ENCODE measurements around the gene OR8G1. TPM values are rescaled to one million over a fixed set of nuclear protein-coding genes. Genes with fewer than 3 reads are reported as not detected.

Gene OR8G1
- not detected in 2 replicates for total RNA-seq (2021; fragmentation: NEBNext Ultra II Directional; extraction: Animal tissue kit (Norgen Biotek cat#: 25700))
- polyA plus RNA-seq (2011; rRNA removed) = not detected in 2 replicates
- polyA plus RNA-seq (2011; cell fraction: cytosol; rRNA removed) = not detected
- not detected for polyA plus RNA-seq (2011; cell fraction: nucleus; rRNA removed)
- not detected in 4 replicates for polyA plus RNA-seq (2012, experiment 1 of 2)
- not detected for polyA plus RNA-seq (2012, experiment 2 of 2)
- not detected for polyA plus RNA-seq (2013, experiment 1 of 2)
- not detected for polyA plus RNA-seq (2013, experiment 2 of 2)
- polyA minus RNA-seq (2011; rRNA and poly(A)+ RNA removed) = not detected in 2 replicates
- not detected for polyA minus RNA-seq (2011; cell fraction: cytosol; rRNA and poly(A)+ RNA removed)
- polyA minus RNA-seq (2011; cell fraction: nucleus; rRNA and poly(A)+ RNA removed) = not detected
- long read RNA-seq, experiment 1 = 0 reads
- long read RNA-seq, experiment 2 = 0 reads

- no peak within 1 kb of the TSS for H3K18ac ChIP-seq (ENCODE audit: extremely low read depth, low read length)
- H3K4me3 ChIP-seq (ENCODE audit: extremely low read depth in 1 of 4, insufficient read depth in 2 of 4, low read depth in 3 of 4, low read length in 4 of 4) = no peak within 1 kb of the TSS
- no peak within 1 kb of the TSS for H2BK20ac ChIP-seq (ENCODE audit: low read length)
- 0 out of 2 replicates have a peak within 1 kb of the TSS, but pooled peaks have one; percentile 55 for H2AFZ ChIP-seq (ENCODE audit: low read length)
- no peaks in the 10 kb centered on the region for H3K4me1 ChIP-seq (replicated peaks in 1 of 4; ENCODE audit: control insufficient read depth in 3 of 4, insufficient read depth in 4 of 4, low read length in 3 of 4)
- H2BK15ac ChIP-seq (ENCODE audit: low read length) = no peak within 1 kb of the TSS
- FAIRE-seq (no peak), DNase-seq (ENCODE audit: low read depth in 1 of 2, low spot score in 2 of 2) (no peak)
- H2AK5ac ChIP-seq (ENCODE audit: low read depth, low read length) = no peak within 1 kb of the TSS
- H4K20me1 ChIP-seq (replicated peaks in 1 of 2; ENCODE audit: control insufficient read depth in 1 of 2, insufficient read depth in 2 of 2, low read length in 2 of 2) = no peaks in the 10 kb centered on the region
- H3K23me2 ChIP-seq (ENCODE audit: low read depth, low read length) = no peaks in the 10 kb centered on the region
- 90% methylated on average over 3 of the region's 3 CpGs; no CpG with 5 or more reads in 1 of the 2 experiments for WGBS, 2 experiments (ENCODE audit: extremely low coverage in 1 of 2, insufficient coverage in 1 of 2, insufficient read length in 1 of 2, insufficient replicate concordance in 2 of 2, low coverage in 1 of 2, low lambda C conversion rate in 2 of 2, missing lambda C conversion rate in 1 of 2)
- no peak within 1 kb of the TSS for H3K56ac ChIP-seq (replicated peaks; ENCODE audit: insufficient read length, low read depth, low read length)
- no peaks in the 10 kb centered on the region for H3K27me3 ChIP-seq (replicated peaks in 1 of 4; ENCODE audit: control insufficient read depth in 3 of 4, extremely low read depth in 1 of 4, insufficient read depth in 3 of 4, low read length in 3 of 4)
- H4K5ac ChIP-seq (ENCODE audit: insufficient read length, low read depth, low read length) = no peak within 1 kb of the TSS
- no peak within 1 kb of the TSS for H3K4me2 ChIP-seq (ENCODE audit: insufficient read depth in 1 of 2, low read depth in 2 of 2, low read length in 2 of 2)
- H3K27ac ChIP-seq (ENCODE audit: low read depth, low read length) = no peak within 1 kb of the TSS
- H4K8ac ChIP-seq (ENCODE audit: extremely low read depth, insufficient read depth, low read length) = no peak within 1 kb of the TSS
- H3K79me2 ChIP-seq (ENCODE audit: control insufficient read depth in 1 of 2, insufficient read depth in 2 of 2, low read length in 2 of 2) = no peaks in the 10 kb centered on the region
- no peak within 1 kb of the TSS for H2BK120ac ChIP-seq (replicated peaks; ENCODE audit: low read depth, low read length)
- H4K91ac ChIP-seq (replicated peaks; ENCODE audit: insufficient read length, low read length) = no peak within 1 kb of the TSS
- H3K9ac ChIP-seq (replicated peaks in 1 of 4; ENCODE audit: extremely low read depth in 1 of 4, low read depth in 3 of 4, low read length in 3 of 4) = peak within 1 kb of the TSS in 1 of 4 experiments; percentile 34; a peak in 1 of 7 replicates
- H3K23ac ChIP-seq (ENCODE audit: insufficient read length) = no peak within 1 kb of the TSS
- no peaks in the 10 kb centered on the region for H3K9me3 ChIP-seq (ENCODE audit: insufficient read depth in 2 of 2, low read depth in 1 of 2, low read length in 1 of 2)
- ChIA-PET CTCF (ENCODE audit: partially characterized antibody) (interaction anchor here (1.1 kb wide), 1 partner anchor 87 kb away, joined by 4 read pairs; no protein-coding TSS in a partner anchor), POLR2A (ENCODE audit: partially characterized antibody) (no interaction called here)
- H2BK5ac ChIP-seq (ENCODE audit: low read depth, low read length) = no peak within 1 kb of the TSS
- no peak within 1 kb of the TSS for H2BK12ac ChIP-seq (ENCODE audit: low read depth, low read length)
- no peak within 1 kb of the TSS for H3K4ac ChIP-seq (replicated peaks; ENCODE audit: insufficient read length, low read depth, low read length)
- no peak within 1 kb of the TSS for H3K14ac ChIP-seq (ENCODE audit: insufficient read length)
- H3K36me3 ChIP-seq (ENCODE audit: control insufficient read depth in 2 of 4, insufficient read depth in 4 of 4, low read length in 3 of 4) = no peaks in the 10 kb centered on the region
- no peaks in the 10 kb centered on the region for H3K79me1 ChIP-seq (ENCODE audit: low read depth, low read length)
- TF ChIP-seq RFX5 (IDR thresholded peaks at IDR 0.05; ENCODE audit: borderline replicate concordance, low read depth, low read length) (no peak), ASH2L (IDR thresholded peaks at IDR 0.05; ENCODE audit: low read length) (no peak), MAX (IDR thresholded peaks at IDR 0.05) (no peak), MAFK (IDR thresholded peaks at IDR 0.05; ENCODE audit: low read depth, low read length) (no peak), POLR2A (IDR thresholded peaks at IDR 0.05; ENCODE audit: control extremely low read depth in 1 of 2, low read depth in 2 of 2, low read length in 2 of 2) (no peak), JUN (IDR thresholded peaks at IDR 0.05; ENCODE audit: low read depth, low read length) (no peak), SIN3A (conservative IDR thresholded peaks at IDR 0.05 in 1 of 2, IDR thresholded peaks at IDR 0.05 in 1 of 2; ENCODE audit: low read depth in 1 of 2, low read length in 2 of 2) (no peak), GABPA (IDR thresholded peaks at IDR 0.05; ENCODE audit: borderline replicate concordance, insufficient read depth, low read length) (no peak), SUZ12 (IDR thresholded peaks at IDR 0.05; ENCODE audit: low read length) (no peak), POLR2AphosphoS5 (IDR thresholded peaks at IDR 0.05; ENCODE audit: low read depth, low read length) (no peak)
Observed at GRCh38 chr11:124240621-124241397, at the start of gene OR8G1. TSS of gene OR8G1 (plus strand) at chr11:124241095. CDS start at chr11:124249676, 8,581 bp downstream.

Data from H1 (cell line).